ENCODE results near the gene CLIP1. TPM values are rescaled to one million over a fixed set of nuclear protein-coding genes. Genes with fewer than 3 reads are reported as not detected.

Gene CLIP1
- total RNA-seq, 1 donor from 2014 or later: 50.8 TPM

- Mint-ChIP-seq H3K27ac (no peak overlapping the region), H3K27me3 (ENCODE audit: insufficient read depth, low read depth) (no peaks in the 10 kb centered on the region), H3K4me3 (no peak overlapping the region), H3K36me3 (peaks cover 29% of the 10 kb centered on the region), H3K9me3 (no peaks in the 10 kb centered on the region), H3K4me1 (no peaks in the 10 kb centered on the region)
- no peak for DNase-seq (ENCODE audit: low spot score)
- Histone ChIP-seq H3K27ac (no peak overlapping the region), H3K79me2 (ENCODE audit: low read depth) (no peaks in the 10 kb centered on the region), H3K4me3 (no peak overlapping the region), H4K20me1 (ENCODE audit: low read depth) (no peaks in the 10 kb centered on the region), H3K36me3 (no peaks in the 10 kb centered on the region), H3K9me3 (ENCODE audit: low read depth) (no peaks in the 10 kb centered on the region), H3K4me2 (no peak overlapping the region), H3K4me1 (no peaks in the 10 kb centered on the region), H3K9ac (no peak overlapping the region), H3K27me3 (no peaks in the 10 kb centered on the region), H3F3A (ENCODE audit: low read depth) (no peaks in the 10 kb centered on the region), H2AFZ (replicated peaks) (no peak overlapping the region)
- no peak for TF ChIP-seq EZH2phosphoT487 (IDR thresholded peaks at IDR 0.05)
- TF ChIP-seq EZH2 (IDR thresholded peaks at IDR 0.05): no peak
- TF ChIP-seq, protein P1, sequence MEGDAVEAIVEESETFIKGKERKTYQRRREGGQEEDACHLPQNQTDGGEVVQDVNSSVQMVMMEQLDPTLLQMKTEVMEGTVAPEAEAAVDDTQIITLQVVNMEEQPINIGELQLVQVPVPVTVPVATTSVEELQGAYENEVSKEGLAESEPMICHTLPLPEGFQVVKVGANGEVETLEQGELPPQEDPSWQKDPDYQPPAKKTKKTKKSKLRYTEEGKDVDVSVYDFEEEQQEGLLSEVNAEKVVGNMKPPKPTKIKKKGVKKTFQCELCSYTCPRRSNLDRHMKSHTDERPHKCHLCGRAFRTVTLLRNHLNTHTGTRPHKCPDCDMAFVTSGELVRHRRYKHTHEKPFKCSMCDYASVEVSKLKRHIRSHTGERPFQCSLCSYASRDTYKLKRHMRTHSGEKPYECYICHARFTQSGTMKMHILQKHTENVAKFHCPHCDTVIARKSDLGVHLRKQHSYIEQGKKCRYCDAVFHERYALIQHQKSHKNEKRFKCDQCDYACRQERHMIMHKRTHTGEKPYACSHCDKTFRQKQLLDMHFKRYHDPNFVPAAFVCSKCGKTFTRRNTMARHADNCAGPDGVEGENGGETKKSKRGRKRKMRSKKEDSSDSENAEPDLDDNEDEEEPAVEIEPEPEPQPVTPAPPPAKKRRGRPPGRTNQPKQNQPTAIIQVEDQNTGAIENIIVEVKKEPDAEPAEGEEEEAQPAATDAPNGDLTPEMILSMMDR (IDR thresholded peaks at IDR 0.05): no peak
These were observed 100.0 kb downstream of the CLIP1 start for GRCh38 chr12:122322501-122322900.

DNA sequence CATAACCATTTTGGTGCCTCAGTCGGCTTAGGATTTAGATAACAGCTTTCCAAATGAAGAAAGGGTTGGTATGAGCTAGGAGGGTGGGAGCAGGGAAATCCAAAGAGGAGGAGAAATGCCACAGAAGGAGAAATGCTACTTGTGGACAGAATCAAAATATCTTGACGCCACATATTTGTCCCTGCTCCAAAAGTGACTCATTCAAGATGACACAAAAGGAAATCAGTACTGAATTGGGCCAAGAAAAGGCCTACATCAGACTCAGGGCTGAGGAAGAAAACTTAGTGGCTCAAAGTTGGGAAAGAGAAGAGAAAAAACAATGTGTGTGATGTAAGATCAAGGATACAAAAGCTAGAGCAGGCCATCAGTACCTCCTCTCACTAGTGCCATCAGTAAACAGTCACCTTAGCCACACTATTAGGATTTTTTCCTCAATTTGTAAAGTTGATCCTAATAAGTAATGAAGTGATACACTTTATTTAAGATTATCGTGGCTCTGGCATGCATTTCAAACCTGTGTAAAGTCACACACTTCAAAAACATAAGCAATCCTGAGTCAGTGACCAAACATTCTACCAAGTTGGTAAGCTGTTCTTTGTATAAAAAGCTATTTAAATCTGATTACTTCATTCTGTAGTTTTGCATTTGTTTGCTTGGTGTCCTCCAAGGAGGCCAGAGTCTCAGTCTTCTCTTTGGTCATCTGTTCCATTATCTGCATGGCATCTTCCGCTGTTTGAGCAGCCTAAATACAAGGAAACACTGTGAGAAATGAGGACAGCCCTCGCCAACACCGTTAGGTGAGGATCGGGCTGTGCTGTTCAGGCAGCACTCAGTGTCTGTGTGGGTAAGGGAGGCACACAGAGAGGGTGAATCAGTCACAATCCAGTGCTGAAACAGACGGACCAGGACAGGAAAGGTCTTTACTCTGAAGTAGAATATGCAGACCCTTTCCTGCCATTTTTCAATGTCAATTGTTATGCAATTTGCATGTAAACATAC lies 103.6 kb downstream of the CLIP1 start:
- H3K9me3 ChIP-seq (ENCODE audit: low read depth): no peaks in the 10 kb centered on the region
- no peak for DNase-seq (ENCODE audit: low spot score)
- no peaks in the 10 kb centered on the region for H3K36me3 ChIP-seq
- no peak overlapping the region for H2AFZ ChIP-seq (replicated peaks)
- Mint-ChIP-seq H3K4me1 (no peaks in the 10 kb centered on the region), H3K27ac (no peak overlapping the region), H3K27me3 (ENCODE audit: insufficient read depth, low read depth) (no peaks in the 10 kb centered on the region), H3K36me3 (peaks cover 33% of the 10 kb centered on the region), H3K9me3 (no peaks in the 10 kb centered on the region), H3K4me3 (no peak overlapping the region)
- H3K4me2 ChIP-seq: no peak overlapping the region
- H3F3A ChIP-seq (ENCODE audit: low read depth): no peaks in the 10 kb centered on the region
- H3K4me3 ChIP-seq: no peak overlapping the region
- H3K79me2 ChIP-seq (ENCODE audit: low read depth): no peaks in the 10 kb centered on the region
- no peaks in the 10 kb centered on the region for H3K27me3 ChIP-seq
- no peak overlapping the region for H3K27ac ChIP-seq
- no peak overlapping the region for H3K9ac ChIP-seq
- no peaks in the 10 kb centered on the region for H4K20me1 ChIP-seq (ENCODE audit: low read depth)
- no peaks in the 10 kb centered on the region for H3K4me1 ChIP-seq
- TF ChIP-seq EZH2phosphoT487 (IDR thresholded peaks at IDR 0.05): no peak
- TF ChIP-seq, protein P1 (IDR thresholded peaks at IDR 0.05): no peak
- no peak for TF ChIP-seq EZH2 (IDR thresholded peaks at IDR 0.05)

DNA sequence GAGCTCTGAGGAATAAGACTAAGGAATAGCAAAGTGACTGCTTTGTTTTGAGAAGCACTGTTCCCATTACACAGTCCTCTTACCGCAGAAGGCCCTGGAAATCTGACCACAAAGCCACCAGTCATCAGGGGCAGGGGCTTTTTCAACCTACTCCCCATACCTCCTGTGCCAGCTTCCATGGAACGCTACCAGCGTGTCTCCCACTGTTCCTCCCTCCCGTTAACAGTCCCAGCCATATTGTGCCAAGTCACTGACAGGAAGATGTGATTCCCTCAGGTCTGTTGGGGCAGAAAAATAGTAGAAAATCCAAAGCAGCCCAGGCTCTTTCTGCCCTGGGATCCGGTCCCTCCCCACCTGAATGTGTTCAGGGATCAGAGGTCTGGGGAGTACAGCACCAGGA lies 109.5 kb downstream of the CLIP1 start:
- H3K27ac Mint-ChIP-seq: no peak overlapping the region
- H3K27me3 ChIP-seq: no peaks in the 10 kb centered on the region

More for the DNA sequence above, 109.5 kb downstream of the CLIP1 start:
- no peaks in the 10 kb centered on the region for H4K20me1 ChIP-seq (ENCODE audit: low read depth)
- Mint-ChIP-seq H3K36me3 (peaks cover 23% of the 10 kb centered on the region), H3K27me3 (ENCODE audit: insufficient read depth, low read depth) (no peaks in the 10 kb centered on the region), H3K9me3 (no peaks in the 10 kb centered on the region), H3K4me1 (peaks cover 2% of the 10 kb centered on the region), H3K4me3 (no peak overlapping the region)
- H2AFZ ChIP-seq (replicated peaks): no peak overlapping the region
- no peaks in the 10 kb centered on the region for H3K79me2 ChIP-seq (ENCODE audit: low read depth)
- H3K4me2 ChIP-seq: no peak overlapping the region
- H3K36me3 ChIP-seq: no peaks in the 10 kb centered on the region
- no peak overlapping the region for H3K9ac ChIP-seq
- no peak overlapping the region for H3K4me3 ChIP-seq
- no peaks in the 10 kb centered on the region for H3F3A ChIP-seq (ENCODE audit: low read depth)
- H3K9me3 ChIP-seq (ENCODE audit: low read depth): no peaks in the 10 kb centered on the region
- TF ChIP-seq EZH2phosphoT487 (IDR thresholded peaks at IDR 0.05) (no peak), EZH2 (IDR thresholded peaks at IDR 0.05) (no peak)
- TF ChIP-seq, protein P1 (IDR thresholded peaks at IDR 0.05): no peak
- no peak for DNase-seq (ENCODE audit: low spot score)
- no peaks in the 10 kb centered on the region for H3K4me1 ChIP-seq
- no peak overlapping the region for H3K27ac ChIP-seq

Measured in neural progenitor cell (in vitro differentiated cells).